KBM-7 (cell line): ENCODE results near the gene KIF13A.
A peak's percentile ranks its signal among the peaks of the same experiment; 100 is the strongest.

ENCODE experiments used
- DNase-seq: peaks from one replicate; pipeline ENCODE4 v3.0.0-alpha.2; 2015
- in situ Hi-C: fragments of 300-500 bp; cut with MboI; formaldehyde crosslinking; loops from 2 replicates; pipeline ENCODE4 v1.14.3; 2020; ENCODE audit warnings: low sequenced_read_pairs, low pct_unique_long_range_greater_than_20kb, mixed read lengths

Gene KIF13A

DNA sequence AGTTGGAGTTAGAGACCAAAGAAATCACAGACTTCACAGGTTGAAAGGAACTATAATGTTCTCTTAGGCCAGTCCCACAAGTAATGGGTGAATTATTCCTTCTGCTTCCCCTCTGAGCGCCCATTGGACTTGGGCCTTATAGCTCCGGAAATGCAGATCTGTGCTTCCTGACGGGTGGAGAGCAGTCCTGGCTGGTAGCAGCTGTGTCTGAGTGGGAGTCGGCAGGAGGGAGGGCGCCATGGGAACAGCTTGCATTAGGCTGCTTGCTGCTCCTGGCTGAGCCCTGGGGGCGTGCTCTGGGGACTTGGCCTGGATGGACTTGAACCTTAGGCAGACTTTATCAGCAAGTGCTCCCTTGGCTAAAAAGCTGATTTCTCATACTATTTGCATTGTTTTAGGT, 262.4 kb downstream of the KIF13A start:
- in situ Hi-C loops = no loop called here
- DNase-seq = peak; percentile 91

DNA sequence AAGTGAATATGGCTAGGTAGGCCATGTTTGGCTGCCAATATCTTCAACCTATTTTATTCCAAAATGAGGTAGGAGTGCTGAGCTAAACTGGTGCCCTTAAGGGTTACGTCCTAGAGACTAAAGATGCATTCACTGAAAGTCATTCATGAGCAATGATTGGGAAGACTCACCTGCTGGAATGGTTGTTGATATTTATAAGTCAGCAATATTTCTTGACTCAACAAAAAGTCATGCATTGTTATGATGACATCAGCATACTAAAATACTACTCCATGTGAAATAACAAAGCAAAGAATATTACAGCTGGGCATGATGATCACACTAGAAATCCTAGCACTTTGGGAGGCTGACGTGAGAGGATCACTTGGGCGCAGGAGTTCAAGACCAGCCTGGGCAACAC, 263.1 kb downstream of the KIF13A start:
- in situ Hi-C loops = no loop called here
- DNase-seq = no peak

DNA sequence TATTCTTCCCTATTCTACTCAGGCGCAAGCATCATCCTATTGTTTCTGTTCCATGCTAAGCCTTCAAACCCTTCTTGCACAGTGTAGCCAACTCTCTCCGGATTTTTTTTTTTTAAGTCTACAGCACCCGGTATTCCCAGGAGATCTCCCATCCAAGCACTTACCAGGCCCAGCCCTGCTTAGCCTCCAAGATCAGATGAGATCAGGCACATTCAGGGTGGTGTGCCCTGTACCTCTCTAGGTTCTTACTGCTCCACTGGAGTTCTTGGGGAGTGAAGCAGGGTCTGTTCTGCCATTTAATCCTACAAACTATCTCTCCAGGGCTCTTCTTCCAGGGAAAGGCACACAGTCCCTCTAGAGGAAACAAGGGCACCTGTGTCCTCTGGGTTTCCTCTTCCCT, 265.8 kb downstream of the KIF13A start:
- in situ Hi-C loops = no loop called here
- DNase-seq = no peak

DNA sequence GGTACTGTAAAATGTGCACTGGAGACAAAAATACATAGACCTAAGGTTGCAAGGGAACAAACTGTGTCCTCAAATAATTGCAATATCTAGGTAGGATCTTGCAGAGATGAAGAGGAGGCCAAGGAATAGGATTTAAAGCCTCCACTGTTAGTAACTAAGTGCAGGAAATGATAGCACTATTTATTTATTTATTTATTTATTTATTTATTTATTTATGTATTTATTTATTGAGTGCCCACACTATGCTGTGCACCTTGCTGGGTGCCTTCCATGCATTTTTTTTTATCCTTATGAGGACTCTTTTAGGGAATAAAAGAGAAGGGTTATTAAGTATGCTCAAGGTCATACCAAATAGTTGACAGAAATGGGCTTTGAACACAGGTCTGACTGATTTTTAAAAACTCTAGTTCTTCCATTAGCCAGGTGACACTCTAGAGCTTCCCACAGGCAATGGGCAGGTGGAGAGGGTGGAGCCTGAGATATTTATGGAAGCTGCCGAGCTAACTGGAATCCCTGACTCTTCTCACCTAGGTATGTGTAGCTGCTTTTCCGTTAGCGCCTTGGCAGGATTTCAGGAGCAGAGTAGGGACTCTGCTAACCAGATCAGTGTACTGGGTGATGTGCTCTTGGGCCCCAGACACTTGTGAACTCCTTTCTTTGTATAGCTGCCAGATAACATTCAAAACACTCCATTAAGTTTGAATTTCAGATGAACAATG, 268.0 kb downstream of the KIF13A start:
- in situ Hi-C loops = no loop called here
- DNase-seq = no peak

DNA sequence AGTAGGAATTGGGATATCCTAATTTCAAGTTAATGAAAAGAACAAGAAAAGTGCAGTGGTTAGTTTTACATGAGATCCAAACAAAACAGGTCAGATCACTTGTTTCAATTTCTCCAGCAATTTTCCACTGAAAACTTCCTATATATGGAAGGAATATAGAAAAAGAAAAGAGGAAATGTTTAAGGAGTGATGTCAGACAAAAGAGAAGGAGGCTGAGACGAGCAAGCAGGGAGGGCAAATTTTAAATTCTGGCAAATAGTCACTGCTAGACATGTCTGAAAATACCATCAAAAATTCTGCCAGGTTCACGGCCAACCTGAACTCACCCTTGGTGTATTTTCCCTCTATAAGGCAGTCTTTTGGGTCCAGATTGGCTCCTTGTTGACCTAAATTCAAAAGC, 271.2 kb downstream of the KIF13A start:
- in situ Hi-C loops = no loop called here
- DNase-seq = no peak

DNA sequence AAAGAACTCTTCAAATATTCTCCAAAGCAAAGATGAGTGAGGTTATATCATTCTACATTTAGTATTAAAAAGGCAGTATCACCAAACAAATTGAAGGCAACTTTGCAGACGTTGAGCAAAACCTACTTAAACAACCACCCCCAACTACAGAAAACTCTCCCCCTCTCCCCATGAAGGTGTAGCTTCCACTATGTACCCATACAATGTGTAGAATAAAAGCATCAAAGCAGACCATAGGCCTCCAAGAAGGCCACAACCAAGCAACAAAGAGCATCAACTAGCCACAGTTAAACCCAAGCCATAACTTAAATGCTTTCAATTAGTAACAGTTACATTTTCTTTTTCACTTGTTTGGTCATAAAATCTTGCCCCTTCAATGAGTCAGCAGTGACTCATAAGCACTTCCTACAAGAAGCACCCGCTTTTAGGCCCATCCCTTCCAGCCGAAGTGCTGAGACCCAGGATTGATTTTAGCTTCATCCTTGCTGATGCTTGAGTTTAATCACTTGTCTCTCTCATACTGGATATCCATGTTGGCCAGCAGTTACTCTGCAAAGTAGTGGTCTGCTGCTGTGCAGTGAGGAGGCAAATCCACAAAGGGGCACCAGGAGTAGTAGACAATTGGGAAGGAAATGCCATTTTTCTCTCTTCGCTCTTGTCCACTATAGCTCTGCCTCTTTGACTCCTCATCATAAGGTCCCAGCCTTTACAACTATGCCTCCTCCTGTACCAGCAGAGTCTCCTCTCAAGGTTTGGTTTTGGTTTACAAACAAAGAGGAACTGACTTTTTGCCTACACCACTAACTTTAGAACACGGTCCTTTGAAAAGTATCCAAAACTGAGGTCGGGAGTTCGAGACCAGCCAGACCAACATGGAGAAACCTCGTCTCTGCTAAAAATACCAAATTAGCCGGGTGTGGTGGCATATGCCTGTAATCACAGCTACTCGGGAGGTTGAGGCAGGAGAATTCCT, 272.3 kb downstream of the KIF13A start:
- peak; percentile 61 for DNase-seq
- in situ Hi-C loops = no loop called here

DNA sequence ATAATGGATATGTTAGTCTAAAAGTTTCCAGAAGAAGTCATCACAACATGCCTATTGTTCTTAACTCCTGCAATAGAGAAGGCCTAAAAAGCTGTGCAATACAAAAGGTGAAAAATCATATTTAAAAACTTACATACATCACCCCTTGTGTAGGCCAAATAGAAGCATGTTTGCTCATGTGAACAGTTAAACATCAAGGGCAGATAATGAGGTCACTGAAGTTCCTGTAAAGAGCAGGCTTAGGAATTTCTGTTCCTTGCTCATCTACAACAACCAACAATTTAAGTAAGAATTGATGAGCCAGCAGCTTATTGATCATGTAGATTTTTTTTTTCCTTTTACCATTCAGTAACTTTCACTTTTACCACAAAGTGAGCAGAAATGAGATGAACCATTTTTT, 273.3 kb downstream of the KIF13A start:
- in situ Hi-C loops = no loop called here
- DNase-seq = no peak

DNA sequence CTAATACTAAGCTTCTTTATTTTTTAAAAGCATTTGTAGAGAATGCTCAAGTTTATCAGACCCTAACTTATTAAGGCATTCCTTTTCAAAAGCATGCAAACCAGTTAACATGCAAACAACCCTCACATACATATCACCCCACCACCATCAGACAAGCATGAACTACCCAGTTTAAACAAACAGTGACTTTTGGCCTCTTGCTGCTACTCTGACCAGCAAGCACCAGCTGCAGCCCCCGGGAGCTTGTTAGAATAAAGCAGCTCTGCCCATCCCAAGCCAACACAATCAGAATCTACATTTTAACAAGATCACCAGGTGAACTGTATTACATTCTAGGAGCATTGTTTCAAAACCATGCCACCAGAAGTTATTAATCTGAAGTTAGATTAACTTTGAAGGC, 274.9 kb downstream of the KIF13A start:
- in situ Hi-C loops = no loop called here
- no peak for DNase-seq

DNA sequence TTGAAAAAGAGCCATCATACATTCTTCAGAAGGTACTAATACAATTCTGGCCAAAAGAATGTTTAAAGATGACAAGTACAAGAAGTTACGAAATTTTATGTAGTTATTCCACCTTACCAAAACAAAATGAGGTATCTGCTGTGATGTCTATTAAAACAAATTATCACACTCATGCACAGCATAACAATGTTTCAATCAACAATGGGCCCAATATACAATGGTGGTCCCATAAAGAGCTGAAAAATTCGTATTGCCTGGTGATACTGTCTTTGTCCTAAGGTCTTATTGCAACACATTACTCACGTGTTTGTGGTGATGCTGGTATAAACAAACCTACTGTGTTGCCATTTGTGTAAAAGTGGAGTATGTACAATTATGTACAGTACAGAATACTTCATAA, 277.1 kb downstream of the KIF13A start:
- in situ Hi-C loops = no loop called here

DNA sequence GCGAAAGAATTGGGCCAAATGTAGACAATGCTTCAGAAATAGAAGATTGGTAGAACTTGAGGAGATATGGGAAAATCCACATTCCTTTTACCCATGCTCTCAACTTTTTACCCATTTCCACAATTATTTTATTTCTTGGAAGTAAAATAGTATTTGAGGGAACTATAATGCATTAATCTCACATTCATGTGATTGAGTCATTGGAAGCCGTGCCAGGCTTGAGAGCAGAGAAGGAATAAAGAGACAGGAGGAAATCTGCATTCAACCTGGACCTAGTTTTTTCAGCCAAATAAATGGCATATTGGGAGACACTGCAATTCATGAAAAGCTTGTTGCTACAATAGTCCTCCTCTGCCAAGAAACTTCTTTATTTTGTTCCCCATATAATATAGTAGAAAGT, 278.0 kb downstream of the KIF13A start:
- in situ Hi-C loops = no loop called here

More for the DNA sequence above, 277.1 kb downstream of the KIF13A start:
- DNase-seq = no peak

More for the DNA sequence above, 278.0 kb downstream of the KIF13A start:
- no peak for DNase-seq
